ENCODE measurements around the gene ST6GALNAC4.

The ST6GALNAC4 gene

DNA sequence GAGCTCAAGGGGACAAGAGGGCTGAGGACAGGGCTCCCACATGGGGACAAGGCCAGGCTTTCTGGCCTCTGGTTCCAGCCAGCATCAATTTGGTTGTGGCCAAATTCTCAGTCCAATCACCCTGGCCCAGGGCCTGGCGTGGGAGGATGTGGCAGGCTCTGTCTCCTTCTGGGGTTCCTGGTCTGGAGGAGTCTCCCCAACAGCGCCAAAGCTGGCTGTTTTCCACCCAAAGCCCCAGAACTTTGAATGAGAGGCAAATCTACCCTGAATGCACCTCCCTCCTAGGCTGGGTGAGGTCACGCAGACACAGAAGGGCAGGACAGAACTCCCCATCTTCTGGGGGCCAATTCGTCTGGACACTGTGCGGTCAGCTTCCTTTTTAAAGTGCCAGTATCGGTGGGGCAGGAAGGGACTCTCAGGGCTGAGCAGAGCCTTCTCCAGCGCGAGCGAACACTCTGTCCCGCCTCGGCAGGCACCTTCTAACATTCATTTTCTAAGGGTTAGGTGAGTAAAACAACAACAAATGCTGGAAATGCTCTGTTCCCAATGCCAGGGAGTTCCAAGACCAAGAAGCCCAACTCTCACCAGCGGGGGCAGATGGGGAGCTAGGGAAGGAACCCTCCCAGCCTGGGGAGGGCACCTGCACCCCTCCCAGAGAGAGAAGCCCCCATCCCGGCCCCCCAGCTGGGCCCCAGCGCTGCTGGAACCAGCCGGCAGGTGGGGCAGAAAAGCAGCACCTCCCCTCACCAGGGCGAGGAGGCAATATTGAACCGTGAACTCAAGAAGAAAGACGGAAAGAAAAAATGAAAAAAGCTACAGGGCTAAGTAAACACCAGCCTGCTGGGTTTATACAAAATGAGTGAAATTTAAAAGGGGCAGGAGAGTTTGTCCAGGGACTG is 24.5 kb upstream of the ST6GALNAC4 start:
- no peak for TF ChIP-seq ZFX (IDR thresholded peaks at IDR 0.05; ENCODE audit: borderline replicate concordance)
- TF ChIP-seq, protein P1, sequence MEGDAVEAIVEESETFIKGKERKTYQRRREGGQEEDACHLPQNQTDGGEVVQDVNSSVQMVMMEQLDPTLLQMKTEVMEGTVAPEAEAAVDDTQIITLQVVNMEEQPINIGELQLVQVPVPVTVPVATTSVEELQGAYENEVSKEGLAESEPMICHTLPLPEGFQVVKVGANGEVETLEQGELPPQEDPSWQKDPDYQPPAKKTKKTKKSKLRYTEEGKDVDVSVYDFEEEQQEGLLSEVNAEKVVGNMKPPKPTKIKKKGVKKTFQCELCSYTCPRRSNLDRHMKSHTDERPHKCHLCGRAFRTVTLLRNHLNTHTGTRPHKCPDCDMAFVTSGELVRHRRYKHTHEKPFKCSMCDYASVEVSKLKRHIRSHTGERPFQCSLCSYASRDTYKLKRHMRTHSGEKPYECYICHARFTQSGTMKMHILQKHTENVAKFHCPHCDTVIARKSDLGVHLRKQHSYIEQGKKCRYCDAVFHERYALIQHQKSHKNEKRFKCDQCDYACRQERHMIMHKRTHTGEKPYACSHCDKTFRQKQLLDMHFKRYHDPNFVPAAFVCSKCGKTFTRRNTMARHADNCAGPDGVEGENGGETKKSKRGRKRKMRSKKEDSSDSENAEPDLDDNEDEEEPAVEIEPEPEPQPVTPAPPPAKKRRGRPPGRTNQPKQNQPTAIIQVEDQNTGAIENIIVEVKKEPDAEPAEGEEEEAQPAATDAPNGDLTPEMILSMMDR (IDR thresholded peaks at IDR 0.05): no peak
- no peak overlapping the region for H3K27ac ChIP-seq

DNA sequence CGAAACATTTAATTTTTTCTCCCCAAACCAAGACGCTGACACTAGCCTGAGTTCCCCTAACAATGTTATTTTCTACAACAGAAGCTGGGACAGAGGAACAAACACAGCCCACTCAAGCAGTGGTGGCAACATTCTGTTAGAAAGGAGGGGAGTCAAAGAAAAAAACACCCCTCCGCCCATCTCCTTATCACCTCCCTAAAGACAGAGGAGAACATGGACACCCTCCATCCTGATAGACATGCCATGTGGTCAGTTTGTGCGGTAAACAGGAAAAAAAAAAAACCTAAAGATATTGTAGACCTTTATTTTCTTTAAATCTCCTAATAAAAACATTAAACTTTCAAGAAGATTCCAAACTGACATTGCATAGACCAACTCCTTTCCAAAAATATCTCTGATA is 23.8 kb upstream of the ST6GALNAC4 start:
- no peak overlapping the region for H3K27ac ChIP-seq
- TF ChIP-seq ZFX (IDR thresholded peaks at IDR 0.05; ENCODE audit: borderline replicate concordance): no peak

DNA sequence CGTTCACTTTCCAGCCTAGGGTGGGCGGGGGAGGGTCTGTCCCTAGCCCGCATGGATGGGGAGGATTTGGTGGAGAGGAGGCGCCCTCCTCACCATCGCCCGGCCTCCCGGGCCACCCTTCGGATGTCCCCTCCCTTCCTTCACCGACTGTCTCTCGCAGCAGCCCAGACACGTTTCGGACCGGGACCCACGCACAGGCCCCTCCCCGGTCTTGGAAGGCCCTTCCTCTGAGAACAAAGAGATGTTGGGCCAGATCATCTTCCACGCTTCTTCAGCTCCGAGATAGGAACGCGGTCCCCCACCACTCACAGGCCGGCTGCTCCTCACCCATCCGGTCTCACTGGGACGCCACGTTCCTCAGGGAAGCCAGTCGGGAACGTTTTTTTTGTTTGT is 21.5 kb upstream of the ST6GALNAC4 start:
- H3K27ac ChIP-seq: peak overlapping the region; percentile 56

DNA sequence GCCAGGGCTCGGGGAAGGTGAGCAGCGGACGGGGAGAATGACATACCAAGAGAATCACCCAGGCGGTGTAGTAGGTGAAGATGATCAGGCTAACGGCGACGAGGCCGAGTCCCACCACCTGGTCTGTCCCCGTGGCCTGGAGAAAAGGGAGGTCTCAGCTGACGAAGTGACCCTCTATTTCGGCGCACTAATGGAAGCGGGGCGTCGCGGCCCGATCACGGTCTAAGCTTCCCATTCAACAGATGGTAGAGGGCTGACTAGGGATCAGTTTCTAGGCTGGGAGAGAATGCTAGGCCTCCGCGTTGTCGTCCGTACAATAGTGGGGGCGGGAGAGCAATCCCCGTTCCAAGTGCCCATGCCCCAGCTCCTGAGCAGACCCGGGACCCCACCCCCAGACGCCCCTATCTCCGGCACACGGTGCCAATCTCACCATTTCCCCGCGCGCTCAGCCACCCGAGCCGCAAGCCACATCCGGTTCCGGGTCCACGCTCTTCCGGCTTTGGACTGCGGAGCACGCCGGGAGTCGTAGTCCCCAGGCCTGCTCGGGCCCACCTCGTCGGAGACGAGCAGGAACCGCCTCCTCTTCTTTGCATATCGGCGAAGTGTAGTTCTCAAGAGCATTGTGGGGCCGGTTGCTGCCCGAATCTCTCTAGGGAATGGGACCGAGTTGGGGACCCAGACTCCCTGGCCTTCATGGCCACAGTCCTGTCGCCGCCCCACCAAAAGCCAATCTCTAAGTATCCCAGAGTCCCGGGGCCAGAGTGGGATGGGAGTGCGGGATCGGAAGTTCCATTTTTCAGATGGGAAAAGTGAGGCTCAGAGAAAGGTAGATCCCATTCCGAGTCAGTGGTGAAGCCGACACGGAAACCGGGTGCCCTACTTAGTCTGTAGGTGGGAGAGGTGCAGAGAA is 20.8 kb upstream of the ST6GALNAC4 start, which contains the start of gene DPM2:
Gene DPM2, minus strand, starts transcription at position 467 of the 910 bp plus-strand sequence. Its CDS starts 34 bp downstream, at position 433.
- no peak for TF ChIP-seq ZFX (IDR thresholded peaks at IDR 0.05; ENCODE audit: borderline replicate concordance)
- TF ChIP-seq, protein P1 (IDR thresholded peaks at IDR 0.05): no peak
- H3K27ac ChIP-seq: peak within 1 kb of the TSS; percentile 56

More for the DNA sequence above, 21.5 kb upstream of the ST6GALNAC4 start:
- TF ChIP-seq, protein P1 (IDR thresholded peaks at IDR 0.05): no peak
- no peak for TF ChIP-seq ZFX (IDR thresholded peaks at IDR 0.05; ENCODE audit: borderline replicate concordance)

DNA sequence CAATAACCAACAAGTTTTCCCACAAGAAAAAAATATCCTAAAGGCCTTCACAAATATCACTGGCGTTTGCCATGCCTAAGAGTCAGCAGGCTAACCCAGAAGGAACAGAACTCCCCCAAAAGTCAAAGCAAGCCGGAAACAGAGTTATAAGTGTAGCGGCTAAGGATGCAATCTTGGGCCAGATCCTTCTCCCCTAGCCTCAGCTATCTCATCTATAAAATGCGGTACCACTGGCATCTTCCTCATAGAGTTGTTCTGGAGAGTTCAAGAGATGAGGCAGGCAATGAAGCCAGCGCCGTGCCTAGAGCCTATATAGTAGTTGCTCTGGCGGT is 20.2 kb upstream of the ST6GALNAC4 start:
- TF ChIP-seq, protein P1 (IDR thresholded peaks at IDR 0.05): no peak
- TF ChIP-seq ZFX (IDR thresholded peaks at IDR 0.05; ENCODE audit: borderline replicate concordance): no peak
- H3K27ac ChIP-seq: peak overlapping the region; percentile 56

DNA sequence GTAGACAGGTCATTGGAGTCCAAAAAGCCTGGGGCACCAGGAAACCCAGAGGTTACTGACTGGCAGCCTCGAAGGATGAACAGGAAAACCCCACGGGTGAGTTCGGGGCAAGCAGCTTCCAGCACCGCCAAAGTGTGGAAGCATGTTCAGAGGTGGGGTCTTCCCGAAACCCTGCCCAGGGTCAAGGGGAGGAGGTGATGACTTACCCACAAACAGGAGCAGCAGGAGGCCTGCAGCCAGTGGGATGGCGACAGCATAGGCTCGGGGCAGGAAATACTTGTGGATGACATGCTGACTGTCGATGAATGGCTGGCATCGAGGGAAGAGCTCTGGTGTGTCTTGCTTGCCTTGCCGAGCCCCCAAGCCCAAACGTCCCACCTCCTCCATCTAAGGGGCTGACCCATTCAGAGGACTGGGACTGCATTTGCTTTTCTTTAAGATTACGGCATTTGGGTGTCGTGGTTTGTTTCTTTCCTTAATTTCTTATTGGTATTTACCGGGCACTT is 19.6 kb upstream of the ST6GALNAC4 start:
- H3K27ac ChIP-seq: no peak overlapping the region
- TF ChIP-seq ZFX (IDR thresholded peaks at IDR 0.05; ENCODE audit: borderline replicate concordance): no peak
- TF ChIP-seq, protein P1 (IDR thresholded peaks at IDR 0.05): no peak

DNA sequence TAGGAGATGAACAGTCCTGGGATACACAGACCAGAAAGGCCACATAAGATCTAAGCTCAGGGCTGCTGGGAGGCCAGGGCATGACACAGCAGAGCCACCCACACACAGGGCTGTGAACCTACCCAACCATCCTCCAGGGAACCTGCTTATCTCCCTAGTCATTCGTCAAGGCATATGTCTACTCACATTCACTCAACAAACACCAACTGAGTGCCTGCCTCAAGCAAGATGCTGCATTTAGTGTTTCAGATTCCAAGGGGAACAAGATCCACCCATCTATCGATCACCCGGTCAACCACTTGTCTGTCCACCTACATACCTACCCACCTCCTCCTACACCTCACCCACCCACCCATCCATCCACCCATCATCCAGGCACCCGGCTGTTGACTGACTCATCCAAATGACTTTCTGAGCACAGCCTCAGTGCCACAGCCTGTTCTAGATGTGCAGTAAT is 19.0 kb upstream of the ST6GALNAC4 start:
- TF ChIP-seq, protein P1 (IDR thresholded peaks at IDR 0.05): no peak
- TF ChIP-seq ZFX (IDR thresholded peaks at IDR 0.05; ENCODE audit: borderline replicate concordance): no peak
- no peak overlapping the region for H3K27ac ChIP-seq
